OCI-LY7 (cell line): ENCODE measurements around the gene IL11. TPM values are rescaled to one million over a fixed set of nuclear protein-coding genes. Genes with fewer than 3 reads are reported as not detected.
A peak's percentile ranks its signal among the peaks of the same experiment; 100 is the strongest.
"Not testable (repeated sequence)": the region's sequence is repeated elsewhere in the genome, so short reads cannot be mapped to it uniquely, and the experiment has no call there.

Source experiments
- BruUV-seq: library from RNA; stranded (reverse); fragments of 400-500 nt; replicated peaks from 2 replicates; lab custom pipeline; 2021; lab: Mats Ljungman, UMichigan
- CTCF ChIA-PET: fragments of 300-600 bp; sonication (Branson Sonifier 250); formaldehyde crosslinking; loops from one replicate; lab custom pipeline; 2022; ENCODE audit warnings: antibody characterized with exemption; ENCODE audit not compliant: unreplicated experiment; lab: Charles Lee
- POLR2A ChIA-PET: fragments of 300-600 bp; sonication (Branson Sonifier 250); formaldehyde crosslinking; loops from one replicate; lab custom pipeline; 2022; ENCODE audit warnings: antibody characterized with exemption; lab: Charles Lee
- DNase-seq: peaks from one replicate; pipeline ENCODE4 v3.0.0-alpha.2; 2015; ENCODE audit warnings: low spot score
- H2AFZ ChIP-seq: fragments of 200-600 bp; sonication (generic), shearing (Covaris generic); 2 replicates; pipeline ENCODE4 v1.6.1; 2014; ENCODE audit warnings: mild to moderate bottlenecking, antibody characterized with exemption, low read length, moderate library complexity
- H3K27ac ChIP-seq: fragments of 200-600 bp; sonication (generic); 2 replicates; pipeline ENCODE4 v1.5.1; 2014; ENCODE audit warnings: mixed run types, low read depth, mild to moderate bottlenecking, moderate library complexity, low read length, inconsistent platforms; ENCODE audit not compliant: poor library complexity, severe bottlenecking
- H3K36me3 ChIP-seq: fragments of 200-600 bp; sonication (generic); 2 replicates; pipeline ENCODE4 v1.6.1; 2014; ENCODE audit warnings: mild to moderate bottlenecking, antibody characterized with exemption, low read length, moderate library complexity, mixed read lengths; ENCODE audit not compliant: insufficient read depth
- H3K4me1 ChIP-seq: fragments of 200-600 bp; sonication (generic); 2 replicates; pipeline ENCODE4 v1.5.1; 2014; ENCODE audit warnings: mild to moderate bottlenecking, low read length; ENCODE audit not compliant: insufficient read depth, poor library complexity, severe bottlenecking
- H3K4me2 ChIP-seq: fragments of 200-600 bp; sonication (generic); 2 replicates; pipeline ENCODE4 v1.6.1; 2014; ENCODE audit warnings: mild to moderate bottlenecking, low read length
- H3K4me3 ChIP-seq: fragments of 200-600 bp; sonication (generic); 2 replicates; pipeline ENCODE4 v1.5.1; 2014; ENCODE audit warnings: mild to moderate bottlenecking, low read depth, low read length; ENCODE audit not compliant: poor library complexity, severe bottlenecking
- H3K79me2 ChIP-seq: fragments of 200-600 bp; sonication (generic); 2 replicates; pipeline ENCODE4 v1.6.1; 2016; ENCODE audit warnings: low read depth, mild to moderate bottlenecking, low read length, moderate library complexity, mixed read lengths; ENCODE audit not compliant: insufficient read depth
- H3K9me2 ChIP-seq: fragments of 200-600 bp; sonication (generic); 2 replicates; pipeline ENCODE4 v1.6.1; 2016; ENCODE audit warnings: mild to moderate bottlenecking, low read length, mixed read lengths; ENCODE audit not compliant: insufficient read depth
- H3K9me3 ChIP-seq: fragments of 200-600 bp; sonication (generic); 2 replicates; pipeline ENCODE4 v1.6.1; 2014; ENCODE audit warnings: mild to moderate bottlenecking, mixed run types, low read length, mixed read lengths
- H4K20me1 ChIP-seq: fragments of 200-600 bp; sonication (generic); 2 replicates; pipeline ENCODE4 v1.6.1; 2014; ENCODE audit warnings: mild to moderate bottlenecking, antibody characterized with exemption, low read length, moderate library complexity, mixed read lengths; ENCODE audit not compliant: insufficient read depth
- EZH2phosphoT487 ChIP-seq: fragments of 200-600 bp; sonication (generic); IDR thresholded peaks from 2 replicates; pipeline ENCODE4 v1.6.1; 2018; ENCODE audit warnings: low read depth, borderline replicate concordance, mild to moderate bottlenecking, mixed run types, antibody characterized with exemption, low read length, moderate library complexity, mixed read lengths
- intact Hi-C: fragments of 100-400 bp; cut with micrococcal nuclease; formaldehyde crosslinking; loops from one replicate; pipeline ENCODE4 v1.10.0; 2022; ENCODE audit not compliant: unreplicated experiment
- total RNA-seq, 2 experiments: library from RNA; depleted of rRNA in 1 of 2; stranded (reverse); fragments of >200 nt in 1 of 2; shearing (Covaris generic) in 1 of 2; gene quantifications; 2 replicates each; pipeline ENCODE4 v1.2.3, GENCODE V29; 2014 to 2022
- TF ChIP-seq, protein P1 (sequence below): fragments of 200-600 bp; sonication (generic); conservative IDR thresholded peaks from 2 replicates; pipeline ENCODE4 v1.5.1; 2014; ENCODE audit warnings: mild to moderate bottlenecking, antibody characterized with exemption, low read length, moderate library complexity, mixed read lengths

IL11 gene
- total RNA-seq, 2 experiments from 2014 or later, result 0.32 to 0.46 TPM

DNA sequence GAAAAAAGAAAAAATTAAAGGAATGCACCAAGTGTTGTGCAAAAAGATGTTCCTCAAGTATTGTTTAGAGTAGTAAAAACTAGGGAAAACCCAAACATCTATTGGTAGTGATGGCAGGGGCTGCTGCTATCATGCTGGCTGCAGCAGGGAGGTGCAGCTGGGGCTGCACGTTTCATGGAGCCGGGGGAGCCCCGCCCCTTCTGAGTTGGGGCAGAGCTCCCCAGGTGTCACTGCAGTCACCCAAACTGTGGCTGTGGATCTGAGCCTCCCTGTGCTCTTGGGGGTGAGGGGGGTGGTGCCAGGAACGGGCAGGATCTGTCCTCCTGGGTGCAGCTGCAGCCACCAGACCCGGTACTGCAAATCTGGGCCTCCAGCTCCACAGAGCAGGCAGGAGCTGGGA, 48.8 kb upstream of the IL11 start:
- no peak overlapping the region for H3K27ac ChIP-seq
- H2AFZ ChIP-seq, result no peak overlapping the region
- H3K9me2 ChIP-seq, result no peaks in the 10 kb centered on the region
- BruUV-seq, result no TSS peak
- ChIA-PET CTCF (no interaction called here), POLR2A (no interaction called here)
- intact Hi-C loops, result loop anchor here (5.0 kb wide), 1 partner anchor 127 kb away; no protein-coding TSS in a partner anchor
- no peaks in the 10 kb centered on the region for H4K20me1 ChIP-seq
- no peaks in the 10 kb centered on the region for H3K36me3 ChIP-seq
- DNase-seq, result no peak
- H3K79me2 ChIP-seq, result no peaks in the 10 kb centered on the region
- no peak for TF ChIP-seq EZH2phosphoT487
- TF ChIP-seq, protein P1, sequence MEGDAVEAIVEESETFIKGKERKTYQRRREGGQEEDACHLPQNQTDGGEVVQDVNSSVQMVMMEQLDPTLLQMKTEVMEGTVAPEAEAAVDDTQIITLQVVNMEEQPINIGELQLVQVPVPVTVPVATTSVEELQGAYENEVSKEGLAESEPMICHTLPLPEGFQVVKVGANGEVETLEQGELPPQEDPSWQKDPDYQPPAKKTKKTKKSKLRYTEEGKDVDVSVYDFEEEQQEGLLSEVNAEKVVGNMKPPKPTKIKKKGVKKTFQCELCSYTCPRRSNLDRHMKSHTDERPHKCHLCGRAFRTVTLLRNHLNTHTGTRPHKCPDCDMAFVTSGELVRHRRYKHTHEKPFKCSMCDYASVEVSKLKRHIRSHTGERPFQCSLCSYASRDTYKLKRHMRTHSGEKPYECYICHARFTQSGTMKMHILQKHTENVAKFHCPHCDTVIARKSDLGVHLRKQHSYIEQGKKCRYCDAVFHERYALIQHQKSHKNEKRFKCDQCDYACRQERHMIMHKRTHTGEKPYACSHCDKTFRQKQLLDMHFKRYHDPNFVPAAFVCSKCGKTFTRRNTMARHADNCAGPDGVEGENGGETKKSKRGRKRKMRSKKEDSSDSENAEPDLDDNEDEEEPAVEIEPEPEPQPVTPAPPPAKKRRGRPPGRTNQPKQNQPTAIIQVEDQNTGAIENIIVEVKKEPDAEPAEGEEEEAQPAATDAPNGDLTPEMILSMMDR, result no peak
- peaks cover 10% of the 10 kb centered on the region; the same call in 1 of the 2 replicates for H3K9me3 ChIP-seq
- H3K4me3 ChIP-seq, result no peak overlapping the region
- peaks cover 5% of the 10 kb centered on the region for H3K4me1 ChIP-seq
- H3K4me2 ChIP-seq, result no peak overlapping the region

DNA sequence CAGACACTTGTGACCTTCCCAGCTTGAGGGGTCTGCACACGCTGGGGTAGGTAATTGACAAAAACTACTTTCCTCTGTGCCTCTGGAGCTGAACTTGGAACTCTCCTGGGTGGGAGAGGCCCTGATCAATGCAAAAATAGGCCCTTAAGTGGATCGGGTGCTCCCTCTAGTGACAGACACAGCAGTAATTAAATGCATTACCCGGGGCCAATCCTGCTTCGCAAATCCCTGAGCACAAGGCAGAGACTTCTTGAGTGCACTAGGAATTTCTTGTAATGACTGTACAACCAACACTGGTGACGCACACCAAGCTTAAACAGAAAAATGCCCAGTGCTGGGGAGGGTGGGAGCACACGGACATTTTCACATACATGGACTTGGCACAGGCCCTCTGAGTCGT, 47.9 kb upstream of the IL11 start:
- Histone ChIP-seq H3K4me2 (no peak overlapping the region), H3K9me2 (no peaks in the 10 kb centered on the region), H2AFZ (no peak overlapping the region), H3K27ac (no peak overlapping the region), H3K9me3 (peaks cover 10% of the 10 kb centered on the region; the same call in 1 of the 2 replicates), H3K79me2 (no peaks in the 10 kb centered on the region), H4K20me1 (no peaks in the 10 kb centered on the region), H3K4me3 (no peak overlapping the region), H3K36me3 (no peaks in the 10 kb centered on the region), H3K4me1 (peaks cover 5% of the 10 kb centered on the region)
- TF ChIP-seq EZH2phosphoT487, result no peak
- TF ChIP-seq, protein P1, result peak; percentile 95
- DNase-seq, result peak; percentile 76
- CTCF ChIA-PET, result no interaction called here
- POLR2A ChIA-PET, result no interaction called here
- intact Hi-C loops, result loop anchor here (1.0 to 5.0 kb wide), 2 partner anchors 126 to 206 kb away; no protein-coding TSS in a partner anchor
- BruUV-seq, result no TSS peak

DNA sequence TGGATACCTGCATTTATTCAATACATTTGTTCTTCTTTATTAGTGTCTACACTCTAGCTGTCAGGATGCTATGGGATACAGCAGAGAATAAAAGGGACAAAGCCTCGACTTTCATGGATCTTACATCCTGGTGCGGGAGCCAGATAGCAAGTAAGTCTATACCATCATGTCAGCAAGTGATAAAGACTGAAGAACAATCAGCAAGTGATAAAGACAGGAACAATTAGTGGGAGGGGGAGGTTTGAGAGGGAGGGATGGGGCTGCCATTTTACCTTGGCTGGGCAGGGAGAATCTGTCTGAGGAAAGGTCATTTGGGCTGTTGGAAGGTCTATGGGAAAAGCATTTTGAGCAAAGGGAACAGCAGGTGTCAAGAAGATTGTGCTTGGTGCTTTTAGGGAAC, 39.9 kb upstream of the IL11 start:
- no TSS peak for BruUV-seq
- H4K20me1 ChIP-seq, result peaks cover 20% of the 10 kb centered on the region
- H3K36me3 ChIP-seq, result peaks cover 23% of the 10 kb centered on the region
- H3K4me3 ChIP-seq, result no peak overlapping the region
- TF ChIP-seq, protein P1, result no peak
- TF ChIP-seq EZH2phosphoT487, result no peak
- no peak overlapping the region for H2AFZ ChIP-seq
- DNase-seq, result no peak
- H3K9me2 ChIP-seq, result no peaks in the 10 kb centered on the region
- H3K4me1 ChIP-seq, result peaks cover 22% of the 10 kb centered on the region
- POLR2A ChIA-PET, result interaction anchor here (0.6 kb wide), 1 partner anchor 175 kb away, joined by 3 read pairs; no protein-coding TSS in a partner anchor
- CTCF ChIA-PET, result no interaction called here
- H3K9me3 ChIP-seq, result peaks cover 21% of the 10 kb centered on the region; the same call in 1 of the 2 replicates
- no peak overlapping the region for H3K4me2 ChIP-seq
- no peak overlapping the region for H3K27ac ChIP-seq
- intact Hi-C loops, result no loop called here
- H3K79me2 ChIP-seq, result peaks cover 24% of the 10 kb centered on the region

GRCh38 chr19:55409179-55409578, 38.9 kb upstream of the IL11 start:
- Histone ChIP-seq H3K9me3 (peaks cover 21% of the 10 kb centered on the region; the same call in 1 of the 2 replicates), H4K20me1 (peaks cover 20% of the 10 kb centered on the region), H3K4me1 (peaks cover 28% of the 10 kb centered on the region), H3K27ac (peak overlapping the region; percentile 92), H3K36me3 (peaks cover 31% of the 10 kb centered on the region), H3K79me2 (peaks cover 32% of the 10 kb centered on the region)
- H3K9me2 ChIP-seq, BruUV-seq, intact Hi-C loops, H2AFZ ChIP-seq, CTCF ChIA-PET, H3K4me3 ChIP-seq, DNase-seq, H3K4me2 ChIP-seq: not testable (repeated sequence)
- POLR2A ChIA-PET, result interaction anchor here (0.6 to 0.7 kb wide), 3 partner anchors 54 to 281 kb away, joined by 3 to 5 read pairs (median 3); no protein-coding TSS in a partner anchor
